H7 (cell line): ENCODE data around the gene EIF4B. TPM values are rescaled to one million over a fixed set of nuclear protein-coding genes. Genes with fewer than 3 reads are reported as not detected.
"Not testable (repeated sequence)": the region's sequence is repeated elsewhere in the genome, so short reads cannot be mapped to it uniquely, and the experiment has no call there.

Source experiments
- DNase-seq: peaks from one replicate; pipeline ENCODE4 v3.0.0; 2012
- H3K27me3 ChIP-seq: 2 replicates; pipeline ENCODE4 v1.6.0; 2011; ENCODE audit warnings: mild to moderate bottlenecking, low read length; ENCODE audit not compliant: control insufficient read depth, insufficient read depth
- H3K36me3 ChIP-seq: replicated peaks from 2 replicates; pipeline ENCODE4 v1.5.1; 2011; ENCODE audit warnings: low read length; ENCODE audit not compliant: control insufficient read depth, insufficient read depth
- H3K4me3 ChIP-seq: 2 replicates; pipeline ENCODE4 v1.5.1; 2011; ENCODE audit warnings: low read depth, mild to moderate bottlenecking, control low read depth, low read length, moderate library complexity; ENCODE audit not compliant: insufficient read depth
- total RNA-seq: library from RNA; depleted of rRNA; stranded (reverse); fragments of >200 nt; shearing (Covaris generic); gene quantifications from 2 replicates; pipeline ENCODE4 v1.2.3, GENCODE V29; 2014

Gene EIF4B
- total RNA-seq, 1 experiment from 2014 or later = 581 TPM

DNA sequence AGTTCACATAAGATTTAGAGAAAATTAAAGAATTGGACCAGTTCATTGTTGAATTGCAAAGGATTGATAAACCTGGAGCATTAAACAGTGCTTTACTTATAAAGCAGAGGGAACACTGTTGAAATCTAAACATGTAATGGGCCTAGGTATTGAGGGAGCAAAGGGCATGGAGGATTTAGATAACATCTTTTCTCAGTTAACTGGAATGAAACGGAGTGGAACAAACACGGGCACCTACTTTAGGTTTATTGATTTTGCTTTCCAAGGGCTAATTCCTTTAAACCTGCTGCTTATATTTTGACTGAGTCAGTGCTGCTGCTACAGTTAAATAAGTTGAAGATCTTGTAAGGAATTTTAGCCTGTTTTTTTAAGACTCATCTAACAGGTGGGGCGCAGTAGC, 5.6 kb downstream of the EIF4B start:
- H3K36me3 ChIP-seq = peaks cover 6% of the 10 kb centered on the region
- DNase-seq = no peak
- H3K27me3 ChIP-seq = no peaks in the 10 kb centered on the region
- H3K4me3 ChIP-seq = no peak overlapping the region

DNA sequence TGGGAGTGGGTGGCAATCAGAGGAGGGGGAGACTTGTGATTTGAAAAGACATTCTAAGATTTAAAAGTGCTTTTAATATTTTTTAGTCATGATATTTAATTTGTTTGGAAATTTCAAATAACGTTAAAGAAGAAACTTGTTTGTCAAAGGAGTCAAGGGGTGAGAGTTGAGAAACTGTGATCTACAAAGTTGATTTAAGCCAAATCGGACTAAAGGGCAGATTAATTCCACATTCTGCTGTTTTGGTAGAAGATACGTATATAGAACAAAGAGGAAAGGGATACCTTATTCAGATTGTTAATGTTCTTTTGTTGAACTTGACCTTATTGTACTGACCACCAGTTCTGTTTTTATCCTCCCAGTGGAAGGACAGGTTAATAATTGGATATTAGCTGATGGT, 6.7 kb downstream of the EIF4B start:
- no peak for DNase-seq
- Histone ChIP-seq H3K4me3 (no peak overlapping the region), H3K36me3 (peaks cover 12% of the 10 kb centered on the region), H3K27me3 (no peaks in the 10 kb centered on the region)

DNA sequence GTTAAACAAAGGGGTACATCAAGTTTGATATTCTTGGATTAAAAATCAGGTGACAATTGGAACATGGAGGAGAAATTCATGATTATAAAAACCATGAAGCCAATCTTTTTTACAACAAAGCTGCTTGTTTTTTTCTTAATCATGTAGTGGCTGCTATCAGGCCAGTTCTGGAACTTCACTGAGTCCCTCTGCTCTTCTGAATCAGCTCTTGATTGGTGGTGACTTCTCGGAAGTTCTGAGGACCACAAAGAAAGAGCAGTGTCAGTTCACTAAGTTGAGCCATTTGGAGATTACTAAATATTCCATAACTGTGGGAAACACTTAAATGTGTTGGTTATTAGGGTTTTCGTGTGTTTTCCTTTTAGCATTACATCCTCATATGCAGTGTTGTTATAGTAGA, 8.5 kb downstream of the EIF4B start:
- Histone ChIP-seq H3K36me3 (peaks cover 17% of the 10 kb centered on the region), H3K4me3 (no peak overlapping the region), H3K27me3 (no peaks in the 10 kb centered on the region)
- DNase-seq = no peak

DNA sequence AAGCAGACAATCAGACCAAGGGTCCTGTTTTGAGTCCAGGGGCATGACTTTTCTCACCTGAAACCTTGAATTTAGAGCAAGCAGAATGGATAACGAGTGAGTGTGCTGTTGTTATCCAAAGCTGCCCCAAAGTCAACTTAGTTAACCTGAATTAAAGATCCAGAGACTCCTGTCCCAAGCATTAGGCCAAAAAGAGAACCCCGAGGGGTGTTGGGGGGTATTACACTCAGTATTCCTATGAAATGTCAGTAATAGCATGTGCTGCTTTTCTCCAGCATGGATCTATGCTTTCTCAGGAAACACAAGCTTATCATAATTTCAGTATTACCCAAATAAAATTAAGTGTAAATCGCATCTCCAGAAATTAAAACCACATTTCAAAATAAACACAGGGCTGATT, 19.0 kb downstream of the EIF4B start:
- DNase-seq = no peak
- Histone ChIP-seq H3K36me3 (peaks cover 60% of the 10 kb centered on the region), H3K27me3 (no peaks in the 10 kb centered on the region), H3K4me3 (no peak overlapping the region)

DNA sequence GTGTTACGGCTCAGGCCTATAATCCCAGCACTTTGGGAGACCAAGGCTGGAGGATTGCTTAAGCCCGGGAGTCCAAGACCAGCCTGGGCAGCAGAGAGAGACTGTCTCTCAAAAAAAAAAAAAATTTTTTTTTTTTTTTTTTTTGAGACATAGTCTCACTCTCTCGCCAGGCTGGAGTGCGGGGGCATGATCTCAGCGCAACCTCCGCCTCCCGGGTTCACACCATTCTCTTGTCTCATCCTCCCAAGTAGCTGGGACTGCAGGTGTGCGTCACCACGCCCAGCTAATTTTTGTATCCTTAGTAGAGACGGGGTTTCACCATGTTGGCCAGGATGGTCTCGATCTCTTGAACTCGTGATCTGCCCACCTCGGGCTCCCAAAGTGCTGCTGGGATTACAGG, 20.8 kb downstream of the EIF4B start:
- H3K36me3 ChIP-seq = peaks cover 58% of the 10 kb centered on the region
- H3K27me3 ChIP-seq, H3K4me3 ChIP-seq, DNase-seq: not testable (repeated sequence)

DNA sequence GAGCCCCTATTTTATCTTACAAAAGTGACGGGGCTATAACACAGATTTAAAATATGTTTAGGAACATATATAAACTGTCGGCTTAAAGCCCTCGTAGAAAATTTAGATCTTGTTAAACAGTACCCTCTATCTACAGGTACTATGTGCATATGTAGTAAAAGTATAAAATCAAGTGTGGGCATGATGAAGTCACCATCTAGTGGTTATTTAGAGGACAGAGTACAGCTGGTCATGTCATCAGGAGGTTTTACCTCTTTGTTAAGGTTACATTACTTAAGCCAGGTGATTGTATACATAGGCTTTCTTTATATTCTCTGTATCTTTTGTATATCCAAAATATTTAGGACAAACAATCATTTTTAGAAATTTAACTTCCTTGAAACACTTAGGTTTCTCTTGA, 25.4 kb downstream of the EIF4B start:
- Histone ChIP-seq H3K27me3 (no peaks in the 10 kb centered on the region), H3K4me3 (no peak overlapping the region), H3K36me3 (peaks cover 50% of the 10 kb centered on the region)
- no peak for DNase-seq

DNA sequence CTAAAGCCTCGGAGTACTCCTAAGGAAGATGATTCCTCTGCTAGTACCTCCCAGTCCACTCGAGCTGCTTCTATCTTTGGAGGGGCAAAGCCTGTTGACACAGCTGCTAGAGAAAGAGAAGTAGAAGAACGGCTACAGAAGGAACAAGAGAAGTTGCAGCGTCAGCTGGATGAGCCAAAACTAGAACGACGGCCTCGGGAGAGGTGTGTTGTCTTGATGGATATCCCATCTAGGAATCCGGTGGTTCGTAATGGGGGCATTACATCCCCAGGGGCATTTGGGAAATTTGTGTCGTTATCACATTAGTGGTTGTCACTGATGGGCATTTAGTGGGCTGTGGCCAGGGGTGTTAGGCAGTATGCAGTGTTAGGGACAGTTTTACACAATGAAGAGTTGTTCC, 27.6 kb downstream of the EIF4B start:
- peaks cover 52% of the 10 kb centered on the region for H3K36me3 ChIP-seq
- not testable (repeated sequence) for H3K27me3 ChIP-seq, DNase-seq, H3K4me3 ChIP-seq

DNA sequence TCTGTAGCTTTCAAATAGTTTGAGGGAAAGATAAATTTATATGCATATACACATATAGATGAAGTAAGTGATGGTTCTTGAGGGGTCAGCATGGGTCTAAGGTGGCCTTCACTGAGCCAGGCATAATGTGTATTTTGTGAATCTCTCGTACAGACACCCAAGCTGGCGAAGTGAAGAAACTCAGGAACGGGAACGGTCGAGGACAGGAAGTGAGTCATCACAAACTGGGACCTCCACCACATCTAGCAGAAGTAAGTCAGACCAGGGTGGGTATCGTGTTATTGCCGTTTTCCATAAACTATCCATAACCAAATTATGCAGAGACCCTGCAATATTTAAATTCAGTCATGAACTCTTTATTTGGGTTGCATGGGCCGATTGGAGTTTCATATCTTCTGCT, 28.2 kb downstream of the EIF4B start:
- H3K4me3 ChIP-seq = no peak overlapping the region
- H3K27me3 ChIP-seq = no peaks in the 10 kb centered on the region
- peaks cover 58% of the 10 kb centered on the region for H3K36me3 ChIP-seq
- no peak for DNase-seq

DNA sequence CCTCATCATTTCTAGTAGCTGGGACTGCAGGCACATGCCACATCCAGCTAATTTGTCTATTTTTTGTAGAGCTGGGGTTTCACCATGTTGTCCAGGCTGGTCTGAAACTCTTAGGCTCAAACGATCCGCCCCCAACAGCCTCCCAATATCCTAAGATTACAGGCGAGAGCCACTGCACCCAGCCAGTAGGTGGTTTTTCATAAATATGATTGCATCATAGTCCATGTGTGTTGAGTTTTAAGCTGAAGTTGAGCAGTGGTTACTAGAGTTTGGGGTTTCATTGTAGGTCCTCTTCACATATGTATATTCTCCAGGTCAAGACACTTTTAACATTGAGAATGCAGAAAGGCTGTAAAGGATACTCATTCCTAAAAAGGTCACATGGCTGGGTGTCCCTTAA, 30.5 kb downstream of the EIF4B start:
- DNase-seq = no peak
- no peak overlapping the region for H3K4me3 ChIP-seq
- no peaks in the 10 kb centered on the region for H3K27me3 ChIP-seq
- peaks cover 50% of the 10 kb centered on the region for H3K36me3 ChIP-seq

DNA sequence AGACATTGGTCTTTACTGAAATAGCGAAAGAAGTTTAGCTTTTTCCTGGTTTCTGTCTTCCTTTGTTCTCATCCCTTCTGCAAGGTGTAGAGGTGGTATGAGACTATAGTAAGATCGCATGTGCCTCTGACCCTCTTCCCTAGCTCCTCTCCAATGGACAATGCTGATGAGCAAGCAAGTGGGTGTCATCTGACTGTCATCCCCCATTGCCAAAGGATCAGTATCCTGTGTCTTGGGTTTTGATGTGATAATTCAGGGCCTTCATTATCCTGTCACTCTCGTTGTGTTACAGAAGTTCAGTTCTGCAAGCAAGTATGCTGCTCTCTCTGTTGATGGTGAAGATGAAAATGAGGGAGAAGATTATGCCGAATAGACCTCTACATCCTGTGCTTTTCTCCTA, 33.6 kb downstream of the EIF4B start:
- DNase-seq = no peak
- Histone ChIP-seq H3K36me3 (peaks cover 35% of the 10 kb centered on the region), H3K4me3 (no peak overlapping the region), H3K27me3 (peaks cover 5% of the 10 kb centered on the region; the same call in 1 of the 2 replicates)

DNA sequence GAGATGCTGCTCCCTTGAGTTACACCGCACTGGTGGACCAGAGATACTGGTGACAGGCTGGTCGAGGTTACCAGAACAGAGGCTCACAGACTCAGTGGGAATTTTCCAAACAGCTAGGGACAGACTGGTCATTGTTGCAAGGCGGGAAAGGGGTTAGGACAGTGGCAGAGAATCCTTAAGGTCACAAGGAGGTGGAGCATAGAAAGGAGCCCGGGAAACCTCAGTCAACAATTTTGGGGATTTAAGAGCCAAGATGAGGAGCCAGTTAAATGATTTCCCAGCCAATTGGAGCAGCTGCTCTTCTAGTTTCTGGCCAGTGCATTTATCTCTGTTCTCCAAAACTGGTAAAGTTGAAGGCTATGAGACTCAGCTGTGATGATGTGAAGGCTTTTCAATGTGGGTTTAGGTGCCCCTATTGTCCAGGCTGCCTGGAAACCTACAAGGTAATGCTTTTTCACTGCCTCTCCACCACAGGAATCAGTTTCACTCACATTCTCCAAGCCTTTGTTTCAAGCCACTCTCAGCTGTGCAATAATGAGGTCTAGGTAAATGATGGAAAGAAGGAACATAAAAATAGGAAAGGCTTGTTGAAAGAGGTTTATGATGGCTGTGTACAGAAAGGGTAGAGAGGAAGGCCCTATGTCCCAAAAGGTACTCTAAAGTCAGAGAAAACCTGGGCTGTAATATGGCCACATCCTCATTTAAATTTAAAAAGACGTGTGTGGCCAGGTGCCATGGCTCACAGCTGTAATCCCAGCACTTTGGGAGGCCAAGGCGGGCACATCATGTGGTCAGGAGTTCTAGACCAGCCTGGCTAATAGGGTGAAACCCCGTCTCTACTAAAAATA, 36.6 kb downstream of the EIF4B start:
- H3K27me3 ChIP-seq = peaks cover 7% of the 10 kb centered on the region
- H3K4me3 ChIP-seq = no peak overlapping the region
- peak; percentile 27 for DNase-seq
- H3K36me3 ChIP-seq = peaks cover 16% of the 10 kb centered on the region

DNA sequence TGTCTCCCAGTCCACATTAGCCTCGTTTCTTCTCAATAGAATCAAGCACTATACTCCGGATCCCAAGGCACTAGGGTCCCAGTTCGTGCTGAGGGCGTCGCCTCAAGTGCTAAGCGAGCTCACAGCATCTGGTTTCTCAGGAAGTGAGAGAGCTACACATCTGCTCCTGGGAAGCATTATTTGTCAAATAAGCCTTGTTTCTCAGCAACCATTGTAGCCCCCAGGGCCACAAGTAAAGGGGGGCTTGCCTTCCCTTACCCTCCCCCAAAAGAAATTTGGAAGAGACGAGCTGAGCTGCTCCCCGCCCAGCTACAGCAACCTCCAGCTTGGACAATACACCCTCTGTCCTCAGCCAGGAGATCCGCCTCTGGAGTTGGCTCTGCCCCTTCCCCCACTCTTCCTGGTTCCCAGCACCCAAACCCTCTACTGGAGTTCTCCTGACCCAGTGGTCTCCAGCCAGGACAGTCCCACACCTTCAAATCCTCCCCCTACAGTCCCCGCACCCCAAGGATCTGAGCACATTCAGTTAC, 37.9 kb downstream of the EIF4B start:
- DNase-seq = peak; percentile 38
- no peak overlapping the region for H3K4me3 ChIP-seq
- H3K36me3 ChIP-seq = peaks cover 6% of the 10 kb centered on the region
- H3K27me3 ChIP-seq = peaks cover 7% of the 10 kb centered on the region

DNA sequence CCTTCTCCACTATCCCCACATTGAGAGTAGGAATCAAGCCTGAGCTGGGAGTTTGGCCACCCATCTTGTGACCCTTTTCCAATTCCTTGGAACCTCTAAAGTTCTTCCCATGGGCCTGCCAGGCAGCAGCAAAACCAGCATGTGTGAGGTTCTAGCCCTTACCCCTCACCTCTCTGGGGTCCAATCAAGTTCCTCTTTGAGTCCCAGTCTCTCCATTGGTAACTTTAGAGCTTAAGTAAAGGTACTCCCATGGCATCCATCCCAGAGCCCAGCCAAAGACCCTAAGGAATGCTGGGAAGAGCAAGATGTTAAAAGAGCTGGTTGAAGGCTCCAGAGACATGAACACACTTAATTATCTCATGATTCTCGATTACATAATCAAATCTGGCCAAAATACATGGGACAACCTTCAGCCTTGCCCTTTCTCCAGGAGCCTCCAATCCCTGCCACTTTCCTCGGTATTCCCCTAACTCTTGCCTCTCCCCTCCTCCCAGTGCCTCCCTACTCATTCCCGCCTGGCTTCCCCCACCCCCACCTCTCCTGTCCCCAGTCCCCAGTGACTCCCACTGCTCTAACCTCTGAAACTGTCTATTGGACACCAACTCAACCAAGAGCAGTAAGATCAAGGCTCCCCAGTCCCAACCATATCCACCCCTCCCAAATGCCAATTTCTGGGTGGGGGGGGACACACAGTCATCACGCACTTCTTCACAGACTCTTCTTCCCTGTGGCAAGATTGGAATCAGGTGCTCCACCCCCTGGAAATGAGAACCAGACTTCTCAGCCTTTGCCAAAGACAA, 38.8 kb downstream of the EIF4B start:
- Histone ChIP-seq H3K36me3 (no peaks in the 10 kb centered on the region; the same call in 1 of the 2 replicates), H3K4me3 (no peak overlapping the region), H3K27me3 (peaks cover 7% of the 10 kb centered on the region)
- peak; percentile 57 for DNase-seq

DNA sequence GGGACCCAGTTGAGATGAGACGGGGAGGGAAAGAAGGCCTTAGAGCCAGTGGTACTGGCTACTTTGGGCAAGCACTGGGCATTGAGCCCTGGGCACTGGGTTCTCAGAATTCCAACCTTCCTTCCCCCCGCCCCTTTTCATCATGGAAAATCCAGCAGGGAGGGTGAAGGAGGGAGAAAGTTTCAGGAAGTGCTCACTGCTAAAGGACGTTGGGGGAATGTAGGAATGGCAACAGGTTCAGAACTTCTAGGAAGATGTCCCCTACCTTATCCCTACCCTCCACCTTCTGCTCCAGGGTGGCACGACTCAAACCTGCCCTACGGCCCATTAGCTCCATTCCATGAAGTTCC, 39.4 kb downstream of the EIF4B start:
- peak; percentile 36 for DNase-seq
- Histone ChIP-seq H3K4me3 (no peak overlapping the region), H3K36me3 (no peaks in the 10 kb centered on the region; the same call in 1 of the 2 replicates), H3K27me3 (peaks cover 7% of the 10 kb centered on the region)
